HG03432 (cell line): Measurements from ENCODE around the gene USF2.
A peak's percentile ranks its signal among the peaks of the same experiment; 100 is the strongest.

Experiments
- ATAC-seq: cut with Tn5 transposase; IDR thresholded peaks from one replicate; pipeline ENCODE4 v1.9.1; 2021; ENCODE audit warnings: mild to moderate bottlenecking, moderate library complexity; ENCODE audit not compliant: unreplicated experiment

USF2 gene

DNA sequence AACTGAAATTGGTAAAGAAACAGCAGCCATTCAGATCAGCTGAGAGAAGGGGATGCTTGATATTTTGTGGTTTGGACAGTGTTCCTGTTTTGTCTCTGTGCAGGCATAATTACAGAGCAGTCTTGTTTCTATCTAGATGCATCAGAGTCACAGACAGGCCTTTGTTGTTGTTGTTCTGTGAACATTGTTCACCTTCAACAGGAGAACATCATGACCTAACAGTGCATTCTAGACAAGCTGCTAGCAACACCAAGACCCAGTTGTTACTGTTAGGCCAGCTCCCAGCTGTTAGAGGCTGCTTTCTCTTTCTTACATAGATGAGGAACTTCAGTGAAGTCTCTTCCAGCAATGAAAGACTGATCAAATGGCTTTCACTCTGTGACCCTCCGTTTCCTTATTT, 28.4 kb upstream of the USF2 start:
- ATAC-seq: no peak

- no peak for ATAC-seq
Observed at GRCh38 chr19:35241417-35241816, 27.3 kb upstream of the USF2 start.

- no peak for ATAC-seq
Observed at GRCh38 chr19:35246466-35247092, 22.2 kb upstream of the USF2 start.

DNA sequence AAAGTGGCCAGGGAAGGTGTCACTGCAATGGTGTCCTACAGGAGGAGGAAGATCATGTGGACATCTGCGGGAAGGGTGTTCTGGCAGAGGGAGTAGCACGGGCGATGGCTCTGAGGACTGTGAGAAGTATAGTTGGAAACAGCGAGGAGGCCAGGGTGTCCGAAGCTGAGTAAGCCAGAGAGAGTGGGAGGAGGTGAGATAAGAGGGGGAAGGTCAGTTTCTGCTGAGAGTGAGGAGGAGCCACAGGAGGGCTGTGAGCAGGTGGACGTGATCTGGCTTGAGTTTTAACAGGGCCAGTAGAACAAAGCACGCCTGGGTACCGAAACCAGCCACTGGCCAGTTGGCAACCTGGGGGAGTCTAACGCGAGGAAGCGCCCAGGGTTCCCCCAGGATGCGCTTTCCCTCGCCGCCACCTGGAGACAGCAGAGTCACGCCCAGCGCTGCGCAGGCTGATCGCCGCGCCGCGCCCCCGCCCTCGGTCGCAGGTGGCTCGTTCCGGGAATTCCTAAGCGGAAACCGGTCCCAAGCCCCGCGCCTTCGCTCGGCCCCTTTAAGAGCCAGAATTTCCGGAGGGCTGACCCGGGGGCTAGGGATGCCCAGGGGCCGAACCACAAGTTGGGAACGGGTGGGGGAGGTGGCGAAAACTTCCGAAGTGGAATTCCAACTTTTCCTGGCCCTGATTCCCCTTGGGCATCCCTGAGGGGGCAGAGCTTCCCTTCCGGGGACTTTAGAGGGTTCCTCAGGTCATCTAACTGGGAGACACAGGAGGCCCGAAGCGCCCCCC, 21.0 kb upstream of the USF2 start:
- peak; percentile 47 for ATAC-seq

DNA sequence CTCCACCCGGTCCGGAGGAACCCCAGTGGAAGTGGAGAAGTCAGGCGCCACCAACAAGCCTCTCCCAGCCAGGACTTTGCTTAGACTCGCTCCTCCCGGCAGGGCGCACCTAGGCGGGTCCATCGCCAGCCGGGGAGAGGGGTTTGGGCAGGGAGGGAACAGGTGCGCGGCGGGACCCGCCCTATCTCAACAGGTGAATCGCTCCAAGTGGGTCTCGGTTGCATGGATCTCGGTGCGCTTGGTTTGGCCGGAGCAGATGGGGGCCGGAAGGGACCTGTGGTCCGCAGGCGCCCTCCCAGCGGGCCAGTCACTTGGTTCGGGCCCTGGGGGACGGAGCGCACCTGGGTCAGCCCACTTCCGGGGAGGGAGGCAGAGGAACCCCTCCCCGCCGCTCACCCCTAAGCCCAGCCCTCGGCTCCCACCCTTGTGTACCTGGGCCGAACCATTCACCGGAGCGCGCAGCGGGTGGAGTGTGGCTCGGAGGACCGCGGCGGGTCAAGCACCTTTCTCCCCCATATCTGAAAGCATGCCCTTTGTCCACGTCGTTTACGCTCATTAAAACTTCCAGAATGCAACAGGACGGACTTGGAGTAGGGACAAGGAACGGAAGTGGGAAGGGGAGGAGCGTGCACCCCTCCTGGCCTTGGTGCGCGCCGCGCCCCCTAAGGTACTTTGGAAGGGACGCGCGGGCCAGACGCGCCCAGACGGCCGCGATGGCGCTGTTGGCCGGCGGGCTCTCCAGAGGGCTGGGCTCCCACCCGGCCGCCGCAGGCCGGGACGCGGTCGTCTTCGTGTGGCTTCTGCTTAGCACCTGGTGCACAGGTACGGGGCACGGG, 20.2 kb upstream of the USF2 start, which contains the start of gene LSR:
TSS of gene LSR (plus strand) at position 693 of the 836 bp plus-strand sequence. CDS start at position 714, 21 bp downstream.
- ATAC-seq: peak; percentile 69

DNA sequence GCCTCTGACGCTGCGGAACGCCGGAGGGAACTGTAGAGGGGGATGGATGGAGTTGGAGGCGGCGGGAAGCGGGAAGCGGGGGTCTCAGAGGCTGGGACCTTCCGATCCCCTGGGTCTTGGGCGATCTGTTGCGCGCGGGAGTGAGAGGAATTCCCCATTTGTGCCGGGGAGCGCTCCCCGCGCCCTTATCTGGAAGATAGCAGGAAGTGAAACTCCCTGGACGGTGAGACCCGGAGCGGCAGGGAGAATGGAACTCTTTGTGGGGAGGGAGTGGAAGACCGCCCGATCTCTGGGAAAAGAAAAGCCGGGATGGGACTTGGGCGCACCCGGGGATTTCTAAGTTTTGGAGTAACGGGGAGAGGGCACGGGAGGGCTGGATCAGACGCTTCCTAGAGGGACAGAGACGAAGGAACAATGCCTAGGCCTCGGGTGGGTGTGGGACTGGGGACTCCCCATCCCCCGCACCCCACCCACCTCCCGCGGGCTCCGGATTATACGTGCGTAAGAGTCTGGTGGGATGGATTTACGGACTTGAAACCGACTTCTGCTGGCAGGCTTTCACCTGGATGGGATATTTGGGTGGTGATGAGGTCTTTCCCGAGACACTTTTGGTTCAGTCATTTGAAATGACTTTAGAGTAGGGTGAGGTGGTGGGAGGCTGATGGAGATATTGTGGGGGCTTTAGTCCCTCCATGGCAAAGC, 19.5 kb upstream of the USF2 start:
- ATAC-seq: no peak

DNA sequence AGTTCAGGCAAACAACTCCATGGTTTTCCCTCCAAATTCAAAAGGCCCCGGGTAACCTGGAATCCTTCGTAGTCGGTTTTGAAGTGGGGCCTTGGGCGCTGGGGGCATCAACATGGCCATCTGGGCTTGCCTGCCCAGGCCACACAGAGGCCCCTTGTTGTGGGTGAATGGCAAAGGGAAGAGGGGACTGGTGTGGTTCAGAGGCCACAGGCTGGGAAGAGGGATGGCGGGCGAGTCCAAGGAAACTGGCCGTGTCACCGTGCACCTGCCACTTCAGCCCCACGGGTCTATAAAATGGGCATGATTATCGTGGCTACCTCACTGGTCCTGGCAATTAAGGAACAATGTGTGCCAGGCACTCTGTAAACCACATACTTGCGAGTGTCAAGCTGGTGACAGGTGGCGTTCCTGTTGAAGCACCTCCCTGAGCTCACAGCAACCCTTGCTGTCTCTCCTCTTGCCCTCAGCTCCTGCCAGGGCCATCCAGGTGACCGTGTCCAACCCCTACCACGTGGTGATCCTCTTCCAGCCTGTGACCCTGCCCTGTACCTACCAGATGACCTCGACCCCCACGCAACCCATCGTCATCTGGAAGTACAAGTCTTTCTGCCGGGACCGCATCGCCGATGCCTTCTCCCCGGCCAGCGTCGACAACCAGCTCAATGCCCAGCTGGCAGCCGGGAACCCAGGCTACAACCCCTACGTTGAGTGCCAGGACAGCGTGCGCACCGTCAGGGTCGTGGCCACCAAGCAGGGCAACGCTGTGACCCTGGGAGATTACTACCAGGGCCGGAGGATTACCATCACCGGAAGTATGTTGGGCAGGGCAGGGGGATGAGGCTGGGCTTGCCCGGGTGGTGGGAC, 18.7 kb upstream of the USF2 start:
- no peak for ATAC-seq

DNA sequence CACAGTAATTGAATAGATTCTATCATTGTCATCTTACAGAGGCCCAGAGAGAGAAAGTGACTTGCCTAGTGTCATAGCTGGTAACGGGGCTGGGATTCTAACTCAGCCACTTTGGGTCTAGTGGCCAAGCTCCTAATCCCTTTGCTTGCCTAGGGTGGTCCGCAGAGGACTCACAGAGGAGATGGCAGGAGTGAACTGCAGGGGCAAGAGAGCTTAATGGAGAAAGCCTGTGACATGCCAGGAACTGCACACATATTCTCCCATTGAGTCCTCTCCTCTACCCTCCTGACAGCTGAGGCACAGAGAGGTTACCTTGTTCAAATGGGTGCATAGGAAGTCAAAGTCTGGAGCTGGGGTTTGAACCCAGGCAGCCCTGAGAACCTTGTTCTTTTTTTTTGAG, 17.3 kb upstream of the USF2 start:
- ATAC-seq: no peak

DNA sequence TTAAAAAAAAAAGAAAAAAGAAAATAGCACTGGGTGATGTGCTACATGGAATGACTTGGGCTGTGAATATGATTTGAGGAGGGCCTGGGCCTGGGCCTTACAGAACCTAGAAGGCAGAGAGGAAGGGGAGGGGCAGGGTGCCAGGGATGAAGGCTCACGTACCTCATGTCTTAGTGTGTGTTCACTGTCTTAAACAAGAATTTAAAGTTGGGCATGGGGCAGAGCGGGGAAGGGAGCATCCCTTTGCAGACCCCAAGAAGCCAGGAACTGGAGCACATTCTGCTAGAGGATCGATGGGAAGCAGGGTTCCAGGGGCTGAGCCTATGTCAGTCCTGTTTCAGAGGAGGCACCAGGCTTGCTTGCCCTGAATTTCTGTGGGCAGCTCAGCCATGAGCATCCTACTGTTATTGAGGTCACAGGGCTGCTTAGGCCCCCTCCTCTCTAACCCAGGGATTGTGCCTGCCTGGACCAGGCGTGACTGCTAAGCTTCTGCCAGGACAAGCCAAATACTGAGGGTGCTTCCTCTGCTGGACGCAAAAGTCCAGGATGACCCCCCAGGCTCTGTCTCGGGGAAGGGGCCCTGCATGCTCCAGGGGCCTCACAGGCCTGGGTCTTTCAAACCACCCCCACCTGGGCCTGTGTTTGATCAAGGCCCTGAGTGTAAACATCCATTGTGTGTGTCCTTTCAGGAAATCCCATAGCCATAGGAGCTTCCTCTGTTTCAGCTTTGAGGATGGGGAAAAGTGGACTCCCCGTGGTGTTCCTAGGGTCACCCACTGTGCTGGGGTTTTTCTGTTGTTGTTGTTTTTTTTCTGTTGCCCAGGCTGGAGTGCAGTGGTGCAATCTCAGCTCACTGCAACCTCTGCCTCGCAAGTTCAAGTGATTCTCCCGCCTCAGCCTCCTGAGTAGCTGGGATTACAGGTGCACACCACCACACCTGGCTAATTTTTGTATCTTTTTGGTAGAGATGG, 15.2 kb upstream of the USF2 start:
- no peak for ATAC-seq

DNA sequence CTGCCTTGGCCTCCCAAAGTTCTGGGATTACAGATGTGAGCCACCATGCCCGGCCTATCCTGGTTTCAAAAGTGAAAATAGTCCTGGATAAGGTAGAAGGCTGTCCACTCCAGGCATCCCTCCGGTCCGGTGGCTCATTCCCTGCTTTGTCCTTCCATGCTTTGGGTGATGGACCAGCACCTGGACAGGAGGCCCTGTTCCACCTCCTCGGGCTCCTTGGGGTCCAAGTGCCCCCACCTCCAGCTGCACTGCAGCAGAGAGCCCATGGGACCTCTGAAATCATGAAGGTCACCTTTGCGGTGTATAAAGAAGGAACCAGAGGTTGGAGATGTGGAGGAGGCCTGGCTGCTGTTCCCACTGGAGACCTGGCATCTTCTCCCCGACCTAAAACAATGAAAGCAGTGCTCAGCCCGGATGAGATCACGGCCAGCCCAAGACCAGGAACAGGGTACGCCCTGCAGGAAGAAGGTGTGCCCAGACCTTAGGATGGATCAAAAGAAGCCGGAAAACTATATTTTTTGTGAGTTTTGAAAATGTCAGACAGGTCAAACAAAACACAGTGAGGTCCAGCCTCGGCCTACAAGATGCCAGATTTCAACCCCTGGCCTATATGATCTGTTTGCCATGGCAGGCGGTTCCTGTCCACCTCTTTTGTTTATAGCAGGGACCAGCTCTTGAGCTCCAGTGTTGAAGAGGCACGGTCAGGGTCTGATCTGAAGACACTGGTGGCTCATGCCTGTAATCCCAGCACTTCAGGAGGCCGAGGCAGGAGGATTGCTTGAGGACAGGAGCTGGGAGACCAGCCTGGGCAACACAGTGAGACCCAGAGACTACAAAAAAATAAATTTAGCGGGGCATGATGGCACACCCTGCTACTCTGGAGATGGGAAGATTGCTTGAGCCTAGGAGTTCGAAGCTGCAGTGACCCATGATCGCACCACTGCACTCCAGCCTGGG, 14.1 kb upstream of the USF2 start:
- ATAC-seq: no peak

DNA sequence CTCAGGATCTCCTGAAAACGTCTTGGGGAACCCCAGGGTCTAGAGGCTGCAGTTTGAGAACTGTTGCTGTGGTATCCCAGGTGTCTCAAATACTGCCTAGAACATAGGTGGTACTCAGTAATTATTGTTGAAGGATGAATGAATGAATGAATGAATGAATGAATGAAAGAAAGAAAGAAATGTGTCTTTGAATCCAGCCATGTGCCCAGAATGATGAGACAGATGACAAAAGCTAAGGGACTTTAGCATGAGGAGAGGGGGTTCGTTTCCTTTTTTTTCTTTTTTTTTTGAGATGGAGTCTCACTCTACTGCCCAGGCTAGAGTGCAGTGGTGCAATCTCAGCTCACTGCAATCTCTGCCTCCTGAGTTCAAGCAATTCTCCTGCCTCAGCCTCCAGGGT, 12.2 kb upstream of the USF2 start:
- no peak for ATAC-seq

DNA sequence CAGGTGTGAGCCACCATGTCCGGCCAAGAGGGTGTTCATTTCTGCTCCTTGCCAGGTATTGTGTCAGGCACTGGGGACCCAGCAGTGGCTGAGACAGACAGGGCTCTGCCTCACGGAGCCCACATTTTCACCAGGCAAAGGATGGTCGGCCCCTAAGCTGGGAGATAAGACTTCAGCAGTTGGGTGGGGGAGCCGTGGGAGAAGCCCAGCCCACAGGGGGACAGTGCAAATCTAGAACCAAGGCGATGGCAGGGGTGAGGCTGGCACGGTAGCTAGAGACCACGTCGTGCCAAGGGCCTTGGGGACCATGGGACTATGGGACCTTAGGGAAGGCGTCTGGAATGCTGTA, 11.7 kb upstream of the USF2 start:
- no peak for ATAC-seq

DNA sequence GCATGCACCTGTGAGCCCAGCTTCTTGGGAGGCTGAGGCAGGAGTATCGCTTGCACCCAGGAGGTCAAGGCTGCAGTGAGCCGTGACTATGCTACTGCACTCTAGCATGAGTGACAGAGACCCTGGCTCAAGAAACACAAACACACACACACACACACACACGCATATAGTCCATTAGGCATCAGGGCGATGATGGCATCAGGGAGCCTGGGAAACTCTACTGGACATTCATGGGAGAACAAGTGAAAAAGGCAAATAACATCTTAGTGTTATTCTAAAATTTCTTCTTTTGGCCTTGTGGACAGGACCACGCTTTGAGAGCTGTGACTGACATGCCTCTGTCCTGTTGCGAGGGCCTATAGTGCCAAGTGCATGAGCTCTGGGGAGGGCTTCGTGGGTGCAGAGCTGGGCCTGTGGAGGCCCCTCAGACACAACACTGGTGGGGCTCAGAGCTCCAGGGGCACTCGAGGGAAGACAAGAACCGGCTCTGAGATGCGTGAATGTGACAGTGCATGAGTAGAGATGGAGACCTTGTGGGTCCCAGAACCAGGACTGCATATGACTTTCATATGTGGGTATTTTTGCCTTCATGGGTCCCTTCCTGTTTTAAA, 8.0 kb upstream of the USF2 start:
- no peak for ATAC-seq

GRCh38 chr19:35261356-35262100, 7.2 kb upstream of the USF2 start:
- no peak for ATAC-seq

DNA sequence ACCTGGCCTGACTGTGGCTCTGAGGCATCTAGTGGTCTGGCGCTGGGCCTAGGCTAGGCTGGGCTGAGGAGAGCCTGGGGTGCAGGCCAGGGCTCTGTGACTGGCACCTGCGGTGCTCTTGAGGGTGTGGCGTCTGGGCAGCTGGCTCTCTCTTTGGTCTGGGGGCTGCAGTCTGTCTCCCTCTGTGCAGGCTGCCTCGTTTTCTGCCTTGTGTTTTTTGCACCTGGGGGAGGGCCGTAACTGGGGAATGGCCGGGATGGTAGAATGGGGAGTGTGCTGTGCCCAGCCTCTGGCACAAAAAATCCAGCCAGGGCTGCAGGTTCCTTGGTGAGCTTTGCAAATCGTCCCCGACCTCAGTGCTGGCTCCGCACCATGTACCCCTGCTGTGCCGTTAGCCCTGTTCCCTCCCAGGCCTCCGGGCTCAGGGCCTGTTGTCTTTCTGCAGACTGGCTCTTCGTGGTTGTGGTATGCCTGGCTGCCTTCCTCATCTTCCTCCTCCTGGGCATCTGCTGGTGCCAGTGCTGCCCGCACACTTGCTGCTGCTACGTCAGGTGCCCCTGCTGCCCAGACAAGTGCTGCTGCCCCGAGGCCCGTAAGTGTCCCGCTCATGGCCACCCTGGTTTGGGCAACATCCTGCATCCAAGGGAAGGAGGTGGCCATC, 6.5 kb upstream of the USF2 start:
- ATAC-seq: no peak
